Measurements from ENCODE around the gene CACNA1H. TPM values are rescaled to one million over a fixed set of nuclear protein-coding genes. Genes with fewer than 3 reads are reported as not detected.

Gene CACNA1H
- total and polyA plus RNA-seq, 2 of the 4 experiments (the other 2 are of a cell fraction) = 1.6 to 5.8 TPM

- in situ Hi-C loops (cut with MboI; ENCODE audit: low sequenced_read_pairs) = no loop called here
- WGBS, 2 experiments (ENCODE audit: extremely low coverage in 2 of 2, insufficient read length in 1 of 2) = 71% methylated on average over 16 of the region's 19 CpGs; no CpG with 5 or more reads in 1 of the 2 experiments
- no TSS peak for BruUV-seq (replicated peaks)
Observed at GRCh38 chr16:1265826-1266225, 112.9 kb downstream of the CACNA1H start.

More at GRCh38 chr16:1265826-1266225, 112.9 kb downstream of the CACNA1H start:
- H3K9me3 ChIP-seq (ENCODE audit: control insufficient read depth, insufficient read depth, low read length) = no peaks in the 10 kb centered on the region
- H2AK9ac ChIP-seq (replicated peaks; ENCODE audit: low read depth, low read length, poor library complexity) = no peak overlapping the region
- H3K27me3 ChIP-seq (ENCODE audit: control insufficient read depth, insufficient read depth, low read length) = peaks cover 25% of the 10 kb centered on the region; the same call in 1 of the 2 replicates
- CTCF ChIA-PET = no interaction called here
- dilution Hi-C loops (cut with HindIII; ENCODE audit: low sequenced_read_pairs, unreplicated experiment) = no loop called here
- no peak overlapping the region for H3K56ac ChIP-seq (ENCODE audit: extremely low read depth, insufficient read depth, low read length)
- H2AK5ac ChIP-seq (ENCODE audit: low read depth, low read length) = no peak overlapping the region
- H3K79me1 ChIP-seq (ENCODE audit: low read depth in 1 of 2, low read length in 2 of 2) = no peaks in the 10 kb centered on the region
- TF ChIP-seq FOS (IDR thresholded peaks at IDR 0.05; ENCODE audit: low read depth, low read length) (no peak), USF2 (IDR thresholded peaks at IDR 0.05; ENCODE audit: low read depth, low read length) (no peak), CEBPB (IDR thresholded peaks at IDR 0.05; ENCODE audit: low read depth, low read length) (no peak), ELK1 (IDR thresholded peaks at IDR 0.05; ENCODE audit: borderline replicate concordance, low read depth, low read length) (no peak), RAD21 (IDR thresholded peaks at IDR 0.05; ENCODE audit: low read length) (no peak), MAFK (IDR thresholded peaks at IDR 0.05; ENCODE audit: low read depth, low read length) (no peak), CHD1 (IDR thresholded peaks at IDR 0.05; ENCODE audit: low read depth, low read length) (no peak), BHLHE40 (IDR thresholded peaks at IDR 0.05; ENCODE audit: low read depth, low read length) (no peak), RFX5 (IDR thresholded peaks at IDR 0.05; ENCODE audit: low read depth, low read length) (no peak), CTCF (conservative IDR thresholded peaks at IDR 0.05; ENCODE audit: low read depth, low read length) (no peak), MXI1 (IDR thresholded peaks at IDR 0.05; ENCODE audit: borderline replicate concordance, low read depth, low read length) (no peak), RCOR1 (IDR thresholded peaks at IDR 0.05; ENCODE audit: insufficient replicate concordance, low read length) (no peak)
- intact Hi-C loops (cut with micrococcal nuclease) = no loop called here
- H4K5ac ChIP-seq (ENCODE audit: low read depth, low read length) = no peak overlapping the region
- ATAC-seq (ENCODE audit: low read depth) (no peak), DNase-seq (no peak)
- H3K4me1 ChIP-seq (ENCODE audit: control insufficient read depth, insufficient read depth, low read length) = no peaks in the 10 kb centered on the region
- peaks cover 4% of the 10 kb centered on the region; the same call in 1 of the 2 replicates for H3K9me1 ChIP-seq (ENCODE audit: insufficient read depth, low read length)
- H3K27ac ChIP-seq (ENCODE audit: insufficient read depth, low read length) = no peak overlapping the region
- H3K4me2 ChIP-seq (ENCODE audit: low read depth, low read length) = no peak overlapping the region
- no peak overlapping the region for H2BK15ac ChIP-seq (ENCODE audit: low read depth, low read length)
- H3K23ac ChIP-seq (ENCODE audit: low read depth, low read length) = no peak overlapping the region
- H3K14ac ChIP-seq (replicated peaks; ENCODE audit: low read depth, low read length) = no peak overlapping the region
- POLR2A ChIA-PET (ENCODE audit: unreplicated experiment) = no interaction called here
- H3K36me3 ChIP-seq (ENCODE audit: control insufficient read depth, insufficient read depth, low read length) = no peaks in the 10 kb centered on the region
- H2AFZ ChIP-seq (replicated peaks; ENCODE audit: low read length, poor library complexity) = no peak overlapping the region
- H3K9ac ChIP-seq (ENCODE audit: low read depth, low read length) = no peak overlapping the region
- H4K91ac ChIP-seq (ENCODE audit: insufficient read depth, low read depth, low read length) = no peak overlapping the region
- H3K4ac ChIP-seq (ENCODE audit: low read depth, low read length) = no peak overlapping the region
- no peaks in the 10 kb centered on the region; the same call in 1 of the 2 replicates for H4K20me1 ChIP-seq (ENCODE audit: insufficient read depth, low read length)
- no peak overlapping the region for H2BK5ac ChIP-seq (ENCODE audit: low read depth, low read length, poor library complexity, severe bottlenecking)
- H2BK120ac ChIP-seq (ENCODE audit: low read depth, low read length) = no peak overlapping the region
- no peak overlapping the region for H3K4me3 ChIP-seq (ENCODE audit: insufficient read depth, low read depth, low read length)
- H2BK20ac ChIP-seq (ENCODE audit: low read depth, low read length) = no peak overlapping the region
- H4K8ac ChIP-seq (ENCODE audit: low read depth in 2 of 2, low read length in 2 of 2) = no peak overlapping the region
- no peak overlapping the region for H3K18ac ChIP-seq (ENCODE audit: low read depth, low read length)
